ENCODE data around the gene SDR42E1.

- no peak for TF ChIP-seq POLR2A (IDR thresholded peaks at IDR 0.05)
- TF ChIP-seq, protein P1, sequence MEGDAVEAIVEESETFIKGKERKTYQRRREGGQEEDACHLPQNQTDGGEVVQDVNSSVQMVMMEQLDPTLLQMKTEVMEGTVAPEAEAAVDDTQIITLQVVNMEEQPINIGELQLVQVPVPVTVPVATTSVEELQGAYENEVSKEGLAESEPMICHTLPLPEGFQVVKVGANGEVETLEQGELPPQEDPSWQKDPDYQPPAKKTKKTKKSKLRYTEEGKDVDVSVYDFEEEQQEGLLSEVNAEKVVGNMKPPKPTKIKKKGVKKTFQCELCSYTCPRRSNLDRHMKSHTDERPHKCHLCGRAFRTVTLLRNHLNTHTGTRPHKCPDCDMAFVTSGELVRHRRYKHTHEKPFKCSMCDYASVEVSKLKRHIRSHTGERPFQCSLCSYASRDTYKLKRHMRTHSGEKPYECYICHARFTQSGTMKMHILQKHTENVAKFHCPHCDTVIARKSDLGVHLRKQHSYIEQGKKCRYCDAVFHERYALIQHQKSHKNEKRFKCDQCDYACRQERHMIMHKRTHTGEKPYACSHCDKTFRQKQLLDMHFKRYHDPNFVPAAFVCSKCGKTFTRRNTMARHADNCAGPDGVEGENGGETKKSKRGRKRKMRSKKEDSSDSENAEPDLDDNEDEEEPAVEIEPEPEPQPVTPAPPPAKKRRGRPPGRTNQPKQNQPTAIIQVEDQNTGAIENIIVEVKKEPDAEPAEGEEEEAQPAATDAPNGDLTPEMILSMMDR (IDR thresholded peaks at IDR 0.05), result no peak
Measured at GRCh38 chr16:81992859-81993258, 18.4 kb downstream of the SDR42E1 start.
